H1 (cell line): ENCODE results near the gene FAHD2B. TPM values are rescaled to one million over a fixed set of nuclear protein-coding genes. Genes with fewer than 3 reads are reported as not detected.

Experiments
- polyA plus RNA-seq, 7 experiments: library from polyadenylated mRNA; depleted of rRNA in 3 of 7; stranded (reverse) in 5 of 7; unstranded in 2 of 7; fragments of >200 nt in 5 of 7; fragments of 200-250 nt in 2 of 7; gene quantifications; 1 replicate in 5 of 7; 2 replicates in 1 of 7; 4 replicates in 1 of 7; pipeline versions ENCODE4 v1.2.1 to v1.2.3, GENCODE V29; 2011 to 2013; ENCODE audit warnings: missing spikeins in 2 of 7, mixed read lengths in 2 of 7
- small RNA-seq: library from polyadenylated mRNA; stranded (forward); fragments of <200 nt; extraction: miRNeasy Mini kit (QIAGEN cat#:217004); gene quantifications from one replicate; pipeline ENCODE3, GENCODE V24; 2013; ENCODE audit not compliant: insufficient read depth
- total RNA-seq: library from RNA; stranded (reverse); fragmentation: NEBNext Ultra II Directional; extraction: Animal tissue kit (Norgen Biotek cat#: 25700); gene quantifications from 2 replicates; pipeline ENCODE4 v1.2.1, GENCODE V29; 2021

The FAHD2B gene
- total and polyA plus RNA-seq, 2 of the 8 experiments (the other 6 are each of a cell fraction or from before 2014, with no cell fraction given): 23.5 to 39.4 TPM

Small RNAs within 50 kb of the gene (small RNA-seq; reads per million reads assigned to genes)
- gene AC018892.1 (not detected), gene IGKV1OR2-3 (not detected), gene IGKV2OR2-2 (not detected), gene RN7SL313P (not detected)

Other genes starting within 250 kb of the FAHD2B start
- gene ANKRD39, start 236.9 kb downstream of the FAHD2B start, total RNA-seq: 18.5 and 19.7 TPM in 2 replicates
- 21.3 and 22.9 TPM in 2 replicates for gene ANKRD39, start 236.9 kb downstream of the FAHD2B start, polyA plus RNA-seq (2011; rRNA removed)
- 67.3 and 74.3 TPM in 2 replicates for gene SEMA4C, start 224.8 kb downstream of the FAHD2B start, total RNA-seq
- gene SEMA4C, start 224.8 kb downstream of the FAHD2B start, polyA plus RNA-seq (2011; rRNA removed): 47.5 and 71.4 TPM in 2 replicates
- 0.63 and 0.65 TPM in 2 replicates for gene FAM178B, start 108.3 kb downstream of the FAHD2B start, total RNA-seq
- 0.91 and 1.4 TPM in 2 replicates for gene FAM178B, start 108.3 kb downstream of the FAHD2B start, polyA plus RNA-seq (2011; rRNA removed)
- 10.7 and 12.3 TPM in 2 replicates for gene ANKRD36, start 18.3 kb upstream of the FAHD2B start, total RNA-seq
- gene ANKRD36, start 18.3 kb upstream of the FAHD2B start, polyA plus RNA-seq (2011; rRNA removed): 2.7 and 3.5 TPM in 2 replicates